GM12878 (cell line): ENCODE measurements around the gene TCF15. TPM values are rescaled to one million over a fixed set of nuclear protein-coding genes. Genes with fewer than 3 reads are reported as not detected.

Source experiments
- ATAC-seq: fragments of 200-7000 bp; cut with Tn5 transposase; 3 replicates; pipeline ENCODE4 v1.9.1; 2020; ENCODE audit warnings: mild to moderate bottlenecking, moderate library complexity
- BruUV-seq: library from RNA; stranded (reverse); fragments of 400-500 nt; replicated peaks from 2 replicates; lab custom pipeline; 2021; lab: Mats Ljungman, UMichigan
- CTCF ChIA-PET: fragments of 300-600 bp; sonication (Branson Sonifier 250); formaldehyde crosslinking; extraction: SDS; loops from one replicate; lab custom pipeline; 2021; ENCODE audit warnings: inconsistent platforms; lab: Yijun Ruan, JAX
- POLR2A ChIA-PET: fragments of 350-600 bp; formaldehyde crosslinking; extraction: SDS; loops from one replicate; lab custom pipeline; 2021; ENCODE audit warnings: inconsistent platforms; lab: Charles Lee
- RAD21 ChIA-PET: fragments of 300-600 bp; sonication (Branson Sonifier 250); formaldehyde crosslinking; loops from one replicate; lab custom pipeline; 2023; ENCODE audit warnings: antibody characterized with exemption; ENCODE audit not compliant: unreplicated experiment; lab: Charles Lee
- SMC1A ChIA-PET: fragments of 300-600 bp; sonication (Branson Sonifier 250); formaldehyde crosslinking; loops from one replicate; lab custom pipeline; 2023; ENCODE audit not compliant: unreplicated experiment, uncharacterized antibody; lab: Charles Lee
- DNase-seq: peaks from one replicate; pipeline ENCODE4 v3.0.0-alpha.2; 2011; ENCODE audit warnings: low read depth, low spot score
- FAIRE-seq: peaks from 3 replicates; lab custom pipeline; 2011; peaks lifted over from hg19 to GRCh38; lab: Jason Lieb, UNC
- H2AFZ ChIP-seq: 2 replicates; pipeline ENCODE4 v1.6.0; 2011; ENCODE audit warnings: low read depth, low read length, control low read depth; ENCODE audit not compliant: control insufficient read depth
- H3K27ac ChIP-seq: 2 replicates; pipeline ENCODE4 v1.5.1; 2011; ENCODE audit warnings: control low read depth; ENCODE audit not compliant: control insufficient read depth, insufficient read depth
- H3K27me3 ChIP-seq, 2 experiments: replicated peaks in 1 of 2; 2 replicates each; pipeline versions ENCODE4 v1.6.0 to v1.6.1; 2011; ENCODE audit warnings: low read length in 1 of 2; ENCODE audit not compliant: control insufficient read depth in 2 of 2, insufficient read depth in 2 of 2
- H3K36me3 ChIP-seq, 2 experiments: 2 replicates each; pipeline ENCODE4 v1.5.1; 2011; ENCODE audit warnings: low read length in 1 of 2; ENCODE audit not compliant: control insufficient read depth in 2 of 2, insufficient read depth in 2 of 2
- H3K4me1 ChIP-seq: 2 replicates; pipeline ENCODE4 v1.6.1; 2011; ENCODE audit warnings: mild to moderate bottlenecking, low read length, moderate library complexity, mixed read lengths; ENCODE audit not compliant: control insufficient read depth, insufficient read depth
- H3K4me2 ChIP-seq: 2 replicates; pipeline ENCODE4 v1.6.0; 2011; ENCODE audit warnings: control low read depth; ENCODE audit not compliant: control insufficient read depth, insufficient read depth
- H3K4me3 ChIP-seq: fragments of 200-600 bp; sonication (generic); 2 replicates; pipeline ENCODE4 v1.5.1; 2016
- H3K79me2 ChIP-seq: 2 replicates; pipeline ENCODE4 v1.6.0; 2011; ENCODE audit warnings: low read length; ENCODE audit not compliant: control insufficient read depth, insufficient read depth
- H3K9ac ChIP-seq: 2 replicates; pipeline ENCODE4 v1.8.0; 2011; ENCODE audit warnings: low read length, control low read depth, mixed read lengths; ENCODE audit not compliant: control insufficient read depth, insufficient read depth
- H3K9me3 ChIP-seq: replicated peaks from 3 replicates; pipeline ENCODE4 v1.5.1; 2011; ENCODE audit warnings: mild to moderate bottlenecking, low read length; ENCODE audit not compliant: control insufficient read depth, insufficient read depth
- H4K20me1 ChIP-seq: 2 replicates; pipeline ENCODE4 v1.6.0; 2011; ENCODE audit not compliant: control insufficient read depth, insufficient read depth
- ATF7 ChIP-seq: fragments of 450-650 bp; IDR thresholded peaks from 2 replicates; pipeline ENCODE4 v1.6.1; 2016; ENCODE audit warnings: low read depth, mild to moderate bottlenecking
- CREM ChIP-seq: IDR thresholded peaks from 2 replicates; pipeline ENCODE4 v1.6.1; 2014; ENCODE audit warnings: antibody characterized with exemption, low read depth
- CTCF ChIP-seq, 3 experiments: IDR thresholded peaks in 2 of 3; conservative IDR thresholded peaks in 1 of 3; 2 replicates each; pipeline ENCODE4 v1.5.1; 2011; ENCODE audit warnings: low read depth in 3 of 3, low read length in 3 of 3, mild to moderate bottlenecking in 3 of 3, control low read depth in 2 of 3, moderate library complexity in 2 of 3, inconsistent platforms in 1 of 3, mixed read lengths in 1 of 3; ENCODE audit not compliant: control insufficient read depth in 2 of 3, insufficient read depth in 1 of 3; ENCODE audit errors: extremely low read depth in 1 of 3
- E4F1 ChIP-seq: fragments of 450-650 bp; IDR thresholded peaks from 2 replicates; pipeline ENCODE4 v1.6.1; 2018; ENCODE audit warnings: borderline replicate concordance, mild to moderate bottlenecking; ENCODE audit not compliant: partially characterized antibody
- FOXM1 ChIP-seq: IDR thresholded peaks from 2 replicates; pipeline ENCODE4 v1.6.1; 2012; ENCODE audit warnings: low read depth, mild to moderate bottlenecking, inconsistent platforms, low read length, moderate library complexity
- SUPT20H ChIP-seq: IDR thresholded peaks from 2 replicates; pipeline ENCODE4 v1.6.1; 2011; ENCODE audit warnings: low read depth, mild to moderate bottlenecking, low read length, moderate library complexity, borderline replicate concordance; ENCODE audit not compliant: control insufficient read depth
- WRNIP1 ChIP-seq: IDR thresholded peaks from 2 replicates; pipeline ENCODE4 v1.6.1; 2011; ENCODE audit warnings: low read depth, low read length, improper control_type of control experiment, borderline replicate concordance
- YY1 ChIP-seq: IDR thresholded peaks from 2 replicates; pipeline ENCODE4 v1.6.1; 2011; ENCODE audit warnings: low read depth, mild to moderate bottlenecking, low read length
- WGBS: methylation state at CpG from one replicate; pipeline ENCODE4 v1.1.6; 2016; ENCODE audit warnings: low lambda C conversion rate; ENCODE audit not compliant: insufficient replicate concordance, insufficient coverage; ENCODE audit errors: missing lambda C conversion rate; 5-methylcytosine and 5-hydroxymethylcytosine counted together
- in situ Hi-C: fragments of 300-500 bp; cut with MboI; formaldehyde crosslinking; loops from 9 replicates; pipeline ENCODE4 v1.14.3; 2018; ENCODE audit warnings: mixed read lengths
- intact Hi-C: fragments of 100-400 bp; cut with micrococcal nuclease; formaldehyde crosslinking; loops from one replicate; pipeline ENCODE4 v1.14.2; 2022; ENCODE audit not compliant: unreplicated experiment
- polyA plus RNA-seq, 11 experiments: library from polyadenylated mRNA; depleted of rRNA in 4 of 11; unstranded in 6 of 11; stranded (reverse) in 5 of 11; fragments of >200 nt; fragmentation: Nextera tagmentation in 4 of 11; fragmentation: Illumina TruSeq in 1 of 11; extraction: Ambion mirVana in 4 of 11; extraction: Trizol in 1 of 11; gene quantifications; 1 replicate in 1 of 11; 2 replicates in 10 of 11; pipeline versions ENCODE4 v1.2.1 to v1.2.3, GENCODE V29; 2011 to 2016; ENCODE audit warnings: inconsistent platforms in 2 of 11, missing spikeins in 2 of 11, low read depth in 1 of 11
- total RNA-seq, 4 experiments: library from RNA; depleted of rRNA in 3 of 4; stranded (reverse); fragments of >200 nt in 3 of 4; fragmentation: Illumina TruSeq in 1 of 4; extraction: Trizol in 1 of 4; gene quantifications; 2 replicates each; pipeline versions ENCODE4 v1.2.1 to v1.2.3, GENCODE V29; 2013 to 2021

Gene TCF15
- total and polyA plus RNA-seq, 10 of the 15 experiments (the other 5 are each of a cell fraction or from before 2014, with no cell fraction given): 0.08 TPM; not detected in 9

- ATAC-seq (peak; percentile 83), FAIRE-seq (no peak)
- BruUV-seq: no TSS peak
- Histone ChIP-seq H3K79me2 (no peaks in the 10 kb centered on the region), H2AFZ (peak overlapping the region; percentile 15; the same call in 1 of the 2 replicates), H3K36me3 (no peaks in the 10 kb centered on the region), H3K4me3 (no peak overlapping the region)
- 37% methylated on average over 12 of the region's 12 CpGs for WGBS
- intact Hi-C loops: loop anchor here (5.0 kb wide), 1 partner anchor 75 kb away; the partner anchor contains the start of gene SRXN1
- TF ChIP-seq YY1 (peak; percentile 57; the same call in 1 of the 2 replicates), SUPT20H (no peak), WRNIP1 (no peak), CTCF (IDR thresholded peaks at IDR 0.05 in 2 of 3, conservative IDR thresholded peaks at IDR 0.05 in 1 of 3; ENCODE audit: control insufficient read depth in 2 of 3, extremely low read depth in 1 of 3, insufficient read depth in 1 of 3, low read depth in 3 of 3, low read length in 3 of 3) (peak; percentile 18 to 42 (median 25); a peak in 4 of 6 replicates), E4F1 (no peak), FOXM1 (no peak), CREM (0 out of 2 replicates have a peak, but pooled peaks have one; percentile 15), ATF7 (peak; percentile 70)
- TF ChIP-seq, all 136 proteins: peak for 4
- Histone ChIP-seq H3K4me1 (no peaks in the 10 kb centered on the region), H3K9ac (no peak overlapping the region), H3K4me2 (no peak overlapping the region), H4K20me1 (no peaks in the 10 kb centered on the region), H3K9me3 (no peaks in the 10 kb centered on the region; the same call in 2 of the 3 replicates), H3K27ac (no peak overlapping the region), H3K27me3 (peaks cover 0 to 5% of the 10 kb centered on the region in 2 experiments; a peak in 2 of 4 replicates)
- ChIA-PET SMC1A (interaction anchor here (0.7 to 1.2 kb wide), 3 partner anchors 10 to 68 kb away, joined by 3 to 4 read pairs (median 3); no protein-coding TSS in a partner anchor), RAD21 (interaction anchor here (1.3 to 1.4 kb wide), 2 partner anchors 12 to 35 kb away, joined by 3 read pairs; no protein-coding TSS in a partner anchor), CTCF (interaction anchor here (0.7 to 1.8 kb wide), 6 partner anchors 8 to 68 kb away, joined by 3 to 5 read pairs (median 4); no protein-coding TSS in a partner anchor), POLR2A (no interaction called here)
- in situ Hi-C loops: no loop called here
- no peak for DNase-seq
Observed at GRCh38 chr20:577167-577791, 32.8 kb downstream of the TCF15 start.
